H9 (cell line): Measurements from ENCODE around the gene DIAPH2. TPM values are rescaled to one million over a fixed set of nuclear protein-coding genes. Genes with fewer than 3 reads are reported as not detected.

Experiments
- DNase-seq: peaks from one replicate; pipeline ENCODE4 v3.0.0-alpha.2; 2017
- H2AFZ ChIP-seq: one replicate; pipeline ENCODE4 v1.6.1; 2013; ENCODE audit warnings: mild to moderate bottlenecking, low read length, control low read depth, moderate library complexity
- H2AK5ac ChIP-seq: 2 replicates; pipeline ENCODE4 v1.6.1; 2013; ENCODE audit warnings: low read length, control low read depth, mixed read lengths; ENCODE audit not compliant: insufficient read length
- H2BK120ac ChIP-seq: one replicate; pipeline ENCODE4 v1.6.1; 2013; ENCODE audit warnings: low read depth, mild to moderate bottlenecking, low read length, control low read depth, inconsistent platforms; ENCODE audit not compliant: poor library complexity, severe bottlenecking
- H2BK12ac ChIP-seq: 2 replicates; pipeline ENCODE4 v1.6.1; 2013; ENCODE audit warnings: low read length, control low read depth, mixed read lengths, low read depth; ENCODE audit not compliant: insufficient read length
- H2BK15ac ChIP-seq: 2 replicates; pipeline ENCODE4 v1.6.1; 2013; ENCODE audit warnings: low read depth, low read length, control low read depth
- H2BK20ac ChIP-seq: one replicate; pipeline ENCODE4 v1.6.1; 2013; ENCODE audit warnings: low read depth, mild to moderate bottlenecking, low read length, control low read depth, inconsistent platforms; ENCODE audit not compliant: poor library complexity, severe bottlenecking
- H2BK5ac ChIP-seq: 2 replicates; pipeline ENCODE4 v1.6.1; 2013; ENCODE audit warnings: low read length, control low read depth, mixed read lengths; ENCODE audit not compliant: insufficient read length
- H3K14ac ChIP-seq: 2 replicates; pipeline ENCODE4 v1.6.1; 2013; ENCODE audit warnings: low read length, control low read depth; ENCODE audit not compliant: insufficient read depth
- H3K18ac ChIP-seq: 2 replicates; pipeline ENCODE4 v1.6.1; 2013; ENCODE audit warnings: low read depth, mild to moderate bottlenecking, mixed read lengths, low read length, control low read depth; ENCODE audit not compliant: insufficient read length
- H3K23ac ChIP-seq: 2 replicates; pipeline ENCODE4 v1.6.1; 2013; ENCODE audit warnings: low read length, control low read depth, mixed read lengths, low read depth; ENCODE audit not compliant: insufficient read length
- H3K23me2 ChIP-seq: 2 replicates; pipeline ENCODE4 v1.6.1; 2013; ENCODE audit warnings: low read depth, mild to moderate bottlenecking, mixed read lengths, low read length, control low read depth; ENCODE audit not compliant: insufficient read length, poor library complexity, severe bottlenecking
- H3K27ac ChIP-seq: 2 replicates; pipeline ENCODE4 v1.5.1; 2013; ENCODE audit warnings: low read length, control low read depth, mixed read lengths, low read depth; ENCODE audit not compliant: insufficient read length
- H3K27me3 ChIP-seq: 2 replicates; pipeline ENCODE4 v1.6.1; 2013; ENCODE audit warnings: low read length, control low read depth, inconsistent platforms; ENCODE audit not compliant: insufficient read depth
- H3K4ac ChIP-seq: 2 replicates; pipeline ENCODE4 v1.6.1; 2013; ENCODE audit warnings: low read depth, mild to moderate bottlenecking, control low read depth, inconsistent platforms, low read length, moderate library complexity
- H3K4me1 ChIP-seq: 2 replicates; pipeline ENCODE4 v1.6.1; 2013; ENCODE audit warnings: low read length, control low read depth, inconsistent platforms; ENCODE audit not compliant: insufficient read depth
- H3K4me2 ChIP-seq: 2 replicates; pipeline ENCODE4 v1.6.1; 2013; ENCODE audit warnings: low read length, control low read depth, mixed read lengths; ENCODE audit not compliant: insufficient read length, insufficient read depth
- H3K56ac ChIP-seq: 2 replicates; pipeline ENCODE4 v1.6.1; 2013; ENCODE audit warnings: low read depth, mild to moderate bottlenecking, mixed read lengths, low read length, control low read depth; ENCODE audit not compliant: insufficient read length
- H3K79me1 ChIP-seq: 2 replicates; pipeline ENCODE4 v1.6.1; 2013; ENCODE audit warnings: low read depth, mild to moderate bottlenecking, moderate library complexity, low read length, control low read depth, inconsistent platforms; ENCODE audit not compliant: insufficient read depth, poor library complexity, severe bottlenecking
- H3K79me2 ChIP-seq: 2 replicates; pipeline ENCODE4 v1.6.1; 2013; ENCODE audit warnings: low read length, control low read depth, inconsistent platforms; ENCODE audit not compliant: insufficient read depth
- H3K9ac ChIP-seq: 2 replicates; pipeline ENCODE4 v1.6.1; 2013; ENCODE audit warnings: low read length, control low read depth, mixed read lengths; ENCODE audit not compliant: insufficient read length; ENCODE audit errors: extremely low read depth
- H3K9me3 ChIP-seq: one replicate; pipeline ENCODE4 v1.6.1; 2013; ENCODE audit warnings: low read depth, low read length, inconsistent platforms; ENCODE audit not compliant: control insufficient read depth
- H3T11ph ChIP-seq: one replicate; pipeline ENCODE4 v1.6.1; 2013; ENCODE audit warnings: mild to moderate bottlenecking, low read length, control low read depth, inconsistent platforms
- H4K20me1 ChIP-seq: one replicate; pipeline ENCODE4 v1.6.1; 2013; ENCODE audit not compliant: control insufficient read depth, insufficient read length, insufficient read depth
- H4K5ac ChIP-seq: 2 replicates; pipeline ENCODE4 v1.6.1; 2013; ENCODE audit warnings: low read depth, mild to moderate bottlenecking, mixed read lengths, low read length, control low read depth; ENCODE audit not compliant: insufficient read length
- H4K8ac ChIP-seq: replicated peaks from 2 replicates; pipeline ENCODE4 v1.6.1; 2013; ENCODE audit warnings: low read length, control low read depth, mixed read lengths, low read depth; ENCODE audit not compliant: insufficient read length
- H4K91ac ChIP-seq: 2 replicates; pipeline ENCODE4 v1.6.1; 2013; ENCODE audit warnings: low read depth, mild to moderate bottlenecking, moderate library complexity, mixed read lengths, low read length, control low read depth; ENCODE audit not compliant: insufficient read length
- H3K27ac Mint-ChIP-seq, 3 experiments: 2 replicates in 2 of 3; 3 replicates in 1 of 3; pipeline ENCODE4 v1.8.0; 2020 to 2021; ENCODE audit warnings: mixed read lengths in 3 of 3, mild to moderate bottlenecking in 1 of 3, moderate library complexity in 1 of 3
- H3K27me3 Mint-ChIP-seq: 2 replicates; pipeline ENCODE4 v1.8.0; 2021; ENCODE audit warnings: low read depth, mild to moderate bottlenecking, moderate library complexity, mixed read lengths
- H3K36me3 Mint-ChIP-seq, 3 experiments: 2 replicates in 2 of 3; 3 replicates in 1 of 3; pipeline ENCODE4 v1.8.0; 2020 to 2021; ENCODE audit warnings: low read depth in 3 of 3, mixed read lengths in 3 of 3; ENCODE audit not compliant: insufficient read depth in 1 of 3
- H3K4me1 Mint-ChIP-seq, 2 experiments: 2 replicates each; pipeline ENCODE4 v1.8.0; 2020; ENCODE audit warnings: mixed read lengths in 2 of 2
- H3K4me3 Mint-ChIP-seq, 2 experiments: 2 replicates in 1 of 2; 3 replicates in 1 of 2; pipeline ENCODE4 v1.8.0; 2020 to 2021; ENCODE audit warnings: mild to moderate bottlenecking in 2 of 2, mixed read lengths in 2 of 2, moderate library complexity in 1 of 2
- H3K9me3 Mint-ChIP-seq, 2 experiments: 2 replicates in 1 of 2; 3 replicates in 1 of 2; pipeline ENCODE4 v1.8.0; 2020; ENCODE audit warnings: mild to moderate bottlenecking in 2 of 2, mixed read lengths in 2 of 2, moderate library complexity in 1 of 2
- WGBS: extraction: QIAGEN DNeasy Blood & Tissue Kit; methylation state at CpG from one replicate; pipeline ENCODE4 v1.1.7; 2013; ENCODE audit warnings: missing lambda C conversion rate, low lambda C conversion rate, mixed read lengths; ENCODE audit not compliant: insufficient read length; ENCODE audit errors: extremely low coverage; 5-methylcytosine and 5-hydroxymethylcytosine counted together
- total RNA-seq: library from RNA; stranded (reverse); gene quantifications from 2 replicates; pipeline ENCODE4 v1.2.1, GENCODE V29; 2021
- TF ChIP-seq, protein P1 (sequence below): fragments of 200-600 bp; sonication (generic); conservative IDR thresholded peaks from 3 replicates; pipeline ENCODE4 v1.8.0; 2021; ENCODE audit warnings: antibody characterized with exemption, mild to moderate bottlenecking

Gene DIAPH2
- total RNA-seq, 1 experiment from 2014 or later: 45.4 TPM

DNA sequence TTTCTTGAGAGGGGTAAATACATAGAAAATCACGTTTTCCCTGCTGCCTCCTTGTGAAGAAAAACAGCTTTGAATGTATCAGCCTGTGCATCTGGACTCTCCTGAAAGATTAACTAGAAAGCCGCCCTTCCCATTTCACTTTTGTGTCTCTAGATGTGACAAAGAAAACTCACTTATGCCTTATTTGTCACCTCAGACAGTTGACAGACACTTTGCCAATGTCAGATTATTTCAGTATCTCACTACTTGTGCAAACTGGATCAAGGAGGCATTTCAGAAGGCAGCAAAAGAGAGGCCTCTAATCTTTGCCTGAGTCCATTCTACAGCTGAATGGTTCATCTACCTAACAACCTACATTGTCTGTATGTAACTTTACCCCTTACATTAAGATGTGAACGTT, 954.0 kb downstream of the DIAPH2 start:
- H3K79me2 ChIP-seq: no peaks in the 10 kb centered on the region
- H4K20me1 ChIP-seq: no peaks in the 10 kb centered on the region
- H3K79me1 ChIP-seq: no peaks in the 10 kb centered on the region
- H3K27ac Mint-ChIP-seq: no peak overlapping the region; a peak in 1 of 7 replicates
- peaks cover 1% of the 10 kb centered on the region; the same call in 1 of the 2 replicates for H3K27me3 Mint-ChIP-seq
- peaks cover 0 to 2% (median 0%) of the 10 kb centered on the region in 3 experiments; a peak in 2 of 7 replicates for H3K36me3 Mint-ChIP-seq
- H2AFZ ChIP-seq: no peak overlapping the region
- no peak overlapping the region for H3K4me2 ChIP-seq
- H4K5ac ChIP-seq: no peak overlapping the region
- H2BK15ac ChIP-seq: no peak overlapping the region
- no peak overlapping the region for H2BK120ac ChIP-seq
- no peak overlapping the region for H2AK5ac ChIP-seq
- peaks cover 43 to 45% of the 10 kb centered on the region in 2 experiments for H3K4me1 Mint-ChIP-seq
- no peak overlapping the region for H3K56ac ChIP-seq
- no peaks in the 10 kb centered on the region; a peak in 1 of 5 replicates for H3K9me3 Mint-ChIP-seq
- no peak overlapping the region for H2BK5ac ChIP-seq
- peaks cover 10% of the 10 kb centered on the region for H3K4me1 ChIP-seq
- H4K8ac ChIP-seq: no peak overlapping the region
- WGBS: no CpG with 5 or more reads among the region's 3 CpGs
- no peak for DNase-seq
- H3K18ac ChIP-seq: no peak overlapping the region
- H3K14ac ChIP-seq: no peak overlapping the region
- no peaks in the 10 kb centered on the region for H3K9me3 ChIP-seq
- H3K27ac ChIP-seq: no peak overlapping the region
- no peak overlapping the region for H2BK20ac ChIP-seq
- TF ChIP-seq, protein P1, sequence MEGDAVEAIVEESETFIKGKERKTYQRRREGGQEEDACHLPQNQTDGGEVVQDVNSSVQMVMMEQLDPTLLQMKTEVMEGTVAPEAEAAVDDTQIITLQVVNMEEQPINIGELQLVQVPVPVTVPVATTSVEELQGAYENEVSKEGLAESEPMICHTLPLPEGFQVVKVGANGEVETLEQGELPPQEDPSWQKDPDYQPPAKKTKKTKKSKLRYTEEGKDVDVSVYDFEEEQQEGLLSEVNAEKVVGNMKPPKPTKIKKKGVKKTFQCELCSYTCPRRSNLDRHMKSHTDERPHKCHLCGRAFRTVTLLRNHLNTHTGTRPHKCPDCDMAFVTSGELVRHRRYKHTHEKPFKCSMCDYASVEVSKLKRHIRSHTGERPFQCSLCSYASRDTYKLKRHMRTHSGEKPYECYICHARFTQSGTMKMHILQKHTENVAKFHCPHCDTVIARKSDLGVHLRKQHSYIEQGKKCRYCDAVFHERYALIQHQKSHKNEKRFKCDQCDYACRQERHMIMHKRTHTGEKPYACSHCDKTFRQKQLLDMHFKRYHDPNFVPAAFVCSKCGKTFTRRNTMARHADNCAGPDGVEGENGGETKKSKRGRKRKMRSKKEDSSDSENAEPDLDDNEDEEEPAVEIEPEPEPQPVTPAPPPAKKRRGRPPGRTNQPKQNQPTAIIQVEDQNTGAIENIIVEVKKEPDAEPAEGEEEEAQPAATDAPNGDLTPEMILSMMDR: no peak
- no peak overlapping the region for H3K9ac ChIP-seq
- no peak overlapping the region for H3T11ph ChIP-seq
- no peak overlapping the region for H3K23ac ChIP-seq
- no peaks in the 10 kb centered on the region for H3K23me2 ChIP-seq
- no peak overlapping the region for H3K4ac ChIP-seq
- H3K27me3 ChIP-seq: no peaks in the 10 kb centered on the region
- H3K4me3 Mint-ChIP-seq: no peak overlapping the region
- H4K91ac ChIP-seq: no peak overlapping the region
- H2BK12ac ChIP-seq: no peak overlapping the region
